Measurements from ENCODE around the gene OR2W1. TPM values are rescaled to one million over a fixed set of nuclear protein-coding genes. Genes with fewer than 3 reads are reported as not detected.

Gene OR2W1
- not detected for total RNA-seq

- H3K27ac ChIP-seq: no peak within 1 kb of the TSS
- H3K36me3 ChIP-seq: no peaks in the 10 kb centered on the region
- no peaks in the 10 kb centered on the region for H3K9me3 ChIP-seq
- no peaks in the 10 kb centered on the region for H3K4me1 ChIP-seq
- TF ChIP-seq POLR2A (IDR thresholded peaks at IDR 0.05): no peak
- TF ChIP-seq CTCF (IDR thresholded peaks at IDR 0.05): no peak
- H3K27me3 ChIP-seq: no peaks in the 10 kb centered on the region
- DNase-seq: no peak
- H3K4me3 ChIP-seq: no peak within 1 kb of the TSS
Measured at GRCh38 chr6:29045075-29045474, at the start of gene OR2W1. TSS of gene OR2W1 (minus strand) at chr6:29045175. CDS start at chr6:29045175, 0 bp downstream.

- Histone ChIP-seq H3K4me3 (no peak overlapping the region), H3K27ac (no peak overlapping the region), H3K27me3 (no peaks in the 10 kb centered on the region), H3K9me3 (no peaks in the 10 kb centered on the region), H3K36me3 (no peaks in the 10 kb centered on the region), H3K4me1 (no peaks in the 10 kb centered on the region)
- TF ChIP-seq CTCF (IDR thresholded peaks at IDR 0.05) (no peak), POLR2A (IDR thresholded peaks at IDR 0.05) (no peak)
- DNase-seq: no peak
Measured at GRCh38 chr6:29092957-29093356, 48.0 kb upstream of the OR2W1 start.

GRCh38 chr6:29087213-29087612 is 42.2 kb upstream of the OR2W1 start, which contains the start of gene OR2B3:
TSS of gene OR2B3 (minus strand) at chr6:29087313. CDS start at chr6:29087248, 65 bp downstream.
- Histone ChIP-seq H3K4me1 (no peaks in the 10 kb centered on the region), H3K9me3 (no peaks in the 10 kb centered on the region), H3K27ac (no peak within 1 kb of the TSS), H3K4me3 (no peak within 1 kb of the TSS), H3K27me3 (no peaks in the 10 kb centered on the region), H3K36me3 (no peaks in the 10 kb centered on the region)
- no peak for DNase-seq
- TF ChIP-seq CTCF (IDR thresholded peaks at IDR 0.05): no peak
- no peak for TF ChIP-seq POLR2A (IDR thresholded peaks at IDR 0.05)

- TF ChIP-seq POLR2A (IDR thresholded peaks at IDR 0.05) (no peak), CTCF (IDR thresholded peaks at IDR 0.05) (no peak)
- H3K4me3 ChIP-seq: no peak overlapping the region
- H3K36me3 ChIP-seq: no peaks in the 10 kb centered on the region
- no peaks in the 10 kb centered on the region for H3K4me1 ChIP-seq
- no peak for DNase-seq
- H3K9me3 ChIP-seq: no peaks in the 10 kb centered on the region
- H3K27ac ChIP-seq: no peak overlapping the region
- H3K27me3 ChIP-seq: no peaks in the 10 kb centered on the region
Measured at GRCh38 chr6:29082457-29082856, 37.5 kb upstream of the OR2W1 start.

- Histone ChIP-seq H3K9me3 (no peaks in the 10 kb centered on the region), H3K4me1 (no peaks in the 10 kb centered on the region), H3K27ac (no peak overlapping the region), H3K27me3 (no peaks in the 10 kb centered on the region), H3K36me3 (no peaks in the 10 kb centered on the region), H3K4me3 (no peak overlapping the region)
- TF ChIP-seq CTCF (IDR thresholded peaks at IDR 0.05) (no peak), POLR2A (IDR thresholded peaks at IDR 0.05) (no peak)
- DNase-seq: no peak
Measured at GRCh38 chr6:29081312-29081711, 36.3 kb upstream of the OR2W1 start.

- Histone ChIP-seq H3K36me3 (no peaks in the 10 kb centered on the region), H3K4me3 (no peak overlapping the region), H3K4me1 (no peaks in the 10 kb centered on the region), H3K9me3 (no peaks in the 10 kb centered on the region), H3K27ac (no peak overlapping the region), H3K27me3 (no peaks in the 10 kb centered on the region)
- no peak for DNase-seq
- TF ChIP-seq CTCF (IDR thresholded peaks at IDR 0.05): no peak
- TF ChIP-seq POLR2A (IDR thresholded peaks at IDR 0.05): no peak
Measured at GRCh38 chr6:29079203-29079602, 34.2 kb upstream of the OR2W1 start.

Data from Peyer's patch (tissue), 4 donors.